Measurements from ENCODE around the gene NTHL1. TPM values are rescaled to one million over a fixed set of nuclear protein-coding genes. Genes with fewer than 3 reads are reported as not detected.

The NTHL1 gene
- total and polyA plus RNA-seq, 2 of the 13 experiments (the other 11 are each of a cell fraction or from before 2014, with no cell fraction given) = 47.5 to 64.9 TPM

GRCh38 chr16:2035431-2036199 is 12.0 kb downstream of the NTHL1 start (continued):
- TF ChIP-seq, protein P1, sequence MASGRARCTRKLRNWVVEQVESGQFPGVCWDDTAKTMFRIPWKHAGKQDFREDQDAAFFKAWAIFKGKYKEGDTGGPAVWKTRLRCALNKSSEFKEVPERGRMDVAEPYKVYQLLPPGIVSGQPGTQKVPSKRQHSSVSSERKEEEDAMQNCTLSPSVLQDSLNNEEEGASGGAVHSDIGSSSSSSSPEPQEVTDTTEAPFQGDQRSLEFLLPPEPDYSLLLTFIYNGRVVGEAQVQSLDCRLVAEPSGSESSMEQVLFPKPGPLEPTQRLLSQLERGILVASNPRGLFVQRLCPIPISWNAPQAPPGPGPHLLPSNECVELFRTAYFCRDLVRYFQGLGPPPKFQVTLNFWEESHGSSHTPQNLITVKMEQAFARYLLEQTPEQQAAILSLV (CRISPR knock-in tag; IDR thresholded peaks at IDR 0.05; ENCODE audit: borderline replicate concordance) = peak; percentile 59; the same call in 1 of the 2 replicates
- TF ChIP-seq, protein P2, sequence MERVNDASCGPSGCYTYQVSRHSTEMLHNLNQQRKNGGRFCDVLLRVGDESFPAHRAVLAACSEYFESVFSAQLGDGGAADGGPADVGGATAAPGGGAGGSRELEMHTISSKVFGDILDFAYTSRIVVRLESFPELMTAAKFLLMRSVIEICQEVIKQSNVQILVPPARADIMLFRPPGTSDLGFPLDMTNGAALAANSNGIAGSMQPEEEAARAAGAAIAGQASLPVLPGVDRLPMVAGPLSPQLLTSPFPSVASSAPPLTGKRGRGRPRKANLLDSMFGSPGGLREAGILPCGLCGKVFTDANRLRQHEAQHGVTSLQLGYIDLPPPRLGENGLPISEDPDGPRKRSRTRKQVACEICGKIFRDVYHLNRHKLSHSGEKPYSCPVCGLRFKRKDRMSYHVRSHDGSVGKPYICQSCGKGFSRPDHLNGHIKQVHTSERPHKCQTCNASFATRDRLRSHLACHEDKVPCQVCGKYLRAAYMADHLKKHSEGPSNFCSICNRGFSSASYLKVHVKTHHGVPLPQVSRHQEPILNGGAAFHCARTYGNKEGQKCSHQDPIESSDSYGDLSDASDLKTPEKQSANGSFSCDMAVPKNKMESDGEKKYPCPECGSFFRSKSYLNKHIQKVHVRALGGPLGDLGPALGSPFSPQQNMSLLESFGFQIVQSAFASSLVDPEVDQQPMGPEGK (CRISPR knock-in tag; IDR thresholded peaks at IDR 0.05) = peak; percentile 98
- TF ChIP-seq KDM5B (CRISPR knock-in tag; IDR thresholded peaks at IDR 0.05; ENCODE audit: borderline replicate concordance) (peak; percentile 80), ZNF7 (CRISPR knock-in tag; IDR thresholded peaks at IDR 0.05) (no peak), DPF2 (CRISPR knock-in tag; IDR thresholded peaks at IDR 0.05; ENCODE audit: borderline replicate concordance, low read depth) (peak; percentile 62), NFYC (CRISPR knock-in tag; IDR thresholded peaks at IDR 0.05) (no peak), YY1 (IDR thresholded peaks at IDR 0.05; ENCODE audit: insufficient read depth, insufficient replicate concordance, low read depth, low read length) (peak; percentile 84), RXRA (CRISPR knock-in tag; IDR thresholded peaks at IDR 0.05) (peak; percentile 87), NKX3-1 (CRISPR knock-in tag; IDR thresholded peaks at IDR 0.05) (peak; percentile 82; the same call in 1 of the 2 replicates), SAP130 (CRISPR knock-in tag; IDR thresholded peaks at IDR 0.05; ENCODE audit: low read depth) (peak; percentile 81), RFXAP (CRISPR knock-in tag; IDR thresholded peaks at IDR 0.05; ENCODE audit: borderline replicate concordance) (peak; percentile 77; the same call in 1 of the 2 replicates), FIP1L1 (IDR thresholded peaks at IDR 0.05; ENCODE audit: borderline replicate concordance, insufficient read depth, low read depth, low read length) (0 out of 2 replicates have a peak, but pooled peaks have one; percentile 70), PCBP1 (IDR thresholded peaks at IDR 0.05; ENCODE audit: borderline replicate concordance, low read depth, low read length) (0 out of 2 replicates have a peak, but pooled peaks have one; percentile 79), PHF8 (CRISPR knock-in tag; IDR thresholded peaks at IDR 0.05) (peak; percentile 69), IRX3 (CRISPR knock-in tag; IDR thresholded peaks at IDR 0.05; ENCODE audit: borderline replicate concordance, low read depth) (no peak), ZNF430 (CRISPR knock-in tag; IDR thresholded peaks at IDR 0.05) (peak; percentile 72; the same call in 1 of the 2 replicates), KDM1A (CRISPR knock-in tag; IDR thresholded peaks at IDR 0.05) (peak; percentile 66; the same call in 1 of the 2 replicates), RFX3 (CRISPR knock-in tag; IDR thresholded peaks at IDR 0.05) (0 out of 2 replicates have a peak, but pooled peaks have one; percentile 37)
- TF ChIP-seq, protein P3, sequence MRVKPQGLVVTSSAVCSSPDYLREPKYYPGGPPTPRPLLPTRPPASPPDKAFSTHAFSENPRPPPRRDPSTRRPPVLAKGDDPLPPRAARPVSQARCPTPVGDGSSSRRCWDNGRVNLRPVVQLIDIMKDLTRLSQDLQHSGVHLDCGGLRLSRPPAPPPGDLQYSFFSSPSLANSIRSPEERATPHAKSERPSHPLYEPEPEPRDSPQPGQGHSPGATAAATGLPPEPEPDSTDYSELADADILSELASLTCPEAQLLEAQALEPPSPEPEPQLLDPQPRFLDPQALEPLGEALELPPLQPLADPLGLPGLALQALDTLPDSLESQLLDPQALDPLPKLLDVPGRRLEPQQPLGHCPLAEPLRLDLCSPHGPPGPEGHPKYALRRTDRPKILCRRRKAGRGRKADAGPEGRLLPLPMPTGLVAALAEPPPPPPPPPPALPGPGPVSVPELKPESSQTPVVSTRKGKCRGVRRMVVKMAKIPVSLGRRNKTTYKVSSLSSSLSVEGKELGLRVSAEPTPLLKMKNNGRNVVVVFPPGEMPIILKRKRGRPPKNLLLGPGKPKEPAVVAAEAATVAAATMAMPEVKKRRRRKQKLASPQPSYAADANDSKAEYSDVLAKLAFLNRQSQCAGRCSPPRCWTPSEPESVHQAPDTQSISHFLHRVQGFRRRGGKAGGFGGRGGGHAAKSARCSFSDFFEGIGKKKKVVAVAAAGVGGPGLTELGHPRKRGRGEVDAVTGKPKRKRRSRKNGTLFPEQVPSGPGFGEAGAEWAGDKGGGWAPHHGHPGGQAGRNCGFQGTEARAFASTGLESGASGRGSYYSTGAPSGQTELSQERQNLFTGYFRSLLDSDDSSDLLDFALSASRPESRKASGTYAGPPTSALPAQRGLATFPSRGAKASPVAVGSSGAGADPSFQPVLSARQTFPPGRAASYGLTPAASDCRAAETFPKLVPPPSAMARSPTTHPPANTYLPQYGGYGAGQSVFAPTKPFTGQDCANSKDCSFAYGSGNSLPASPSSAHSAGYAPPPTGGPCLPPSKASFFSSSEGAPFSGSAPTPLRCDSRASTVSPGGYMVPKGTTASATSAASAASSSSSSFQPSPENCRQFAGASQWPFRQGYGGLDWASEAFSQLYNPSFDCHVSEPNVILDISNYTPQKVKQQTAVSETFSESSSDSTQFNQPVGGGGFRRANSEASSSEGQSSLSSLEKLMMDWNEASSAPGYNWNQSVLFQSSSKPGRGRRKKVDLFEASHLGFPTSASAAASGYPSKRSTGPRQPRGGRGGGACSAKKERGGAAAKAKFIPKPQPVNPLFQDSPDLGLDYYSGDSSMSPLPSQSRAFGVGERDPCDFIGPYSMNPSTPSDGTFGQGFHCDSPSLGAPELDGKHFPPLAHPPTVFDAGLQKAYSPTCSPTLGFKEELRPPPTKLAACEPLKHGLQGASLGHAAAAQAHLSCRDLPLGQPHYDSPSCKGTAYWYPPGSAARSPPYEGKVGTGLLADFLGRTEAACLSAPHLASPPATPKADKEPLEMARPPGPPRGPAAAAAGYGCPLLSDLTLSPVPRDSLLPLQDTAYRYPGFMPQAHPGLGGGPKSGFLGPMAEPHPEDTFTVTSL (CRISPR knock-in tag; IDR thresholded peaks at IDR 0.05; ENCODE audit: borderline replicate concordance) = peak; percentile 54; the same call in 1 of the 2 replicates
